Stomach (tissue), 9 donors: ENCODE measurements around the gene ACVRL1. TPM values are rescaled to one million over a fixed set of nuclear protein-coding genes. Genes with fewer than 3 reads are reported as not detected.

ENCODE experiments used
- DNase-seq, 2 donors: peaks; one replicate each; pipeline versions ENCODE4 v3.0.0 to v3.0.0-alpha.2; 2013 to 2019
- H3K27ac ChIP-seq, 5 donors: fragments of 200-600 bp in 4 of 5; sonication (generic) in 4 of 5; one replicate each; pipeline ENCODE4 v1.5.1; 2013 to 2019; ENCODE audit warnings: mild to moderate bottlenecking in 1 of 5, moderate library complexity in 1 of 5
- H3K27me3 ChIP-seq, 3 donors: fragments of 200-600 bp; sonication (generic); one replicate each; pipeline ENCODE4 v1.5.1; 2017 to 2019; ENCODE audit warnings: mixed run types in 1 of 3
- H3K36me3 ChIP-seq, 4 donors: fragments of 200-600 bp; sonication (generic); 1 replicate in 3 of 4; 2 replicates in 1 of 4; pipeline ENCODE4 v1.5.1; 2016 to 2019
- H3K4me1 ChIP-seq, 4 donors: fragments of 200-600 bp; sonication (generic); one replicate each; pipeline ENCODE4 v1.5.1; 2016 to 2019
- H3K4me3 ChIP-seq, 4 donors: fragments of 200-600 bp; sonication (generic) in 3 of 4; one replicate each; pipeline ENCODE4 v1.5.1; 2016 to 2019; ENCODE audit warnings: mild to moderate bottlenecking in 1 of 4
- H3K9me3 ChIP-seq, 4 donors: fragments of 200-600 bp; sonication (generic); one replicate each; pipeline ENCODE4 v1.5.1; 2016 to 2019
- EP300 ChIP-seq: sonication (generic); formaldehyde crosslinking; IDR thresholded peaks from one replicate; pipeline ENCODE4 v1.6.1; 2017; ENCODE audit warnings: antibody characterized with exemption
- POLR2A ChIP-seq, 4 donors: fragments of 450-650 bp; IDR thresholded peaks; one replicate each; pipeline ENCODE4 v1.6.1; 2016; ENCODE audit warnings: antibody characterized with exemption in 4 of 4, control low read depth in 2 of 4, mild to moderate bottlenecking in 1 of 4, moderate library complexity in 1 of 4
- POLR2AphosphoS5 ChIP-seq, 3 donors: sonication (generic); formaldehyde crosslinking; IDR thresholded peaks; one replicate each; pipeline ENCODE4 v1.6.1; 2016; ENCODE audit warnings: antibody characterized with exemption in 3 of 3
- WGBS, 5 donors: extraction: QIAGEN DNeasy Blood & Tissue Kit in 3 of 5; methylation state at CpG; one replicate each; pipeline versions ENCODE4 v1.1.5 to v1.1.7; 2013 to 2018; 5-methylcytosine and 5-hydroxymethylcytosine counted together
- intact Hi-C: fragments of 100-400 bp; cut with DNase I; formaldehyde crosslinking; loops from one replicate; pipeline ENCODE4 v1.15.1; 2023; ENCODE audit warnings: low total_unique reads
- polyA plus RNA-seq, 3 donors: library from polyadenylated mRNA; stranded (reverse); fragments of 200-250 nt; gene quantifications; one replicate each; pipeline ENCODE4 v1.2.3, GENCODE V29; 2013
- total RNA-seq, 5 donors: library from RNA; depleted of rRNA; stranded (reverse); fragments of >200 nt; gene quantifications; one replicate each; pipeline versions ENCODE4 v1.1.0 to v1.2.3, GENCODE V29; 2014 to 2016
- TF ChIP-seq, protein P1 (sequence below), 7 experiments: fragments of 450-650 bp in 4 of 7; fragments of 200-600 bp in 3 of 7; sonication (generic) in 3 of 7; IDR thresholded peaks; one replicate each; pipeline ENCODE4 v1.5.1; 2016 to 2019; ENCODE audit warnings: antibody characterized with exemption in 7 of 7, control low read depth in 2 of 7, mild to moderate bottlenecking in 1 of 7
- donor health status: healthy with polysubstance abuse.
- donor health status: Bipolar disorder and iron deficiency.
- donor health status: healthy.

The ACVRL1 gene
- total and polyA plus RNA-seq, 8 donors, result 11.0 to 117 (median 45.4) TPM

DNA sequence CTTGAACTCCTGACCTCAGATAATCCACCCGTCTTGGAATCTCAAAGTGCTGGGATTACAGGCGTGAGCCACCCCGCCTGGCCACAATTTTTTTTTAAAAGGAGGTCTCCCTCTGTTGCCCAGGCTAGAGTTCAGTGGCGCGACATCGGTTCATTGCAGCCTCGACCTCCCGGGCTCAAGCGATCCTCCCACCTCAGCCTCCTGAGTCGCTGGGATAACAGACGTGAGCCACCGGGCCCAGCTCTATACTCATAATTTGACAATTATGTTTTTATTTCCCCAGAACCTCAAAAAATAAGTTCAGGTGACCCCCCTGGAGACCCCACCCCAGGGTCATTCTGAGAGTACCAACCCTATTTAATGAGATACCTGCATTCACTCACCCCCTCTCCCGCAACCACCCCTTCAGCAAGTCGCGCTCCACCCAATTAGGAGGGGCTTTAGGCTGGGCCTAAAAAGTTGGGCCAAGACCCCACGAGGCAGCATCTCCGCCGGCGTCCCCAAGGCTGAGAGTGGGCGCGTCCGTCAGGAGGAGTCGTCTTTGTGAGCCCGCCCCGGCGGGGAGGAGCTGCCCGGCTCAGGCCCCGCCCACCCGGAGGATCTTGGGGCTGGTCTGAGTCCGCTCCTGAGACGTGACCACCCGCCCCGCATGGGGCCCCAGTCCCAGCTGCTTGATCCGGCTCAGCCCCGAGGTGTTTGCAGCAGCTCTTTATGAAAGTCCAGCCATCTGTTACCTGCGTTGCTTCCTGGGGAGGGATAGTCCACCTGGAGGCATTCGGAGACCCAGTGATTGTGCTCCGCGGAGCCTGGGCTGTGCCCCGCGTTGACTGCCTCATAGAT, 19.6 kb upstream of the ACVRL1 start, which contains the start of gene ANKRD33:
ANKRD33 (plus strand) TSS at position 628 of the 840 bp plus-strand sequence; CDS start at position 712, 84 bp downstream.
- TF ChIP-seq POLR2AphosphoS5 (IDR thresholded peaks at IDR 0.05) (no peak), POLR2A (IDR thresholded peaks at IDR 0.05) (no peak), EP300 (no peak)
- 38 to 73% (median 47%) methylated on average over 23 to 41 of the region's 41 CpGs for WGBS, 5 donors
- H3K9me3 ChIP-seq, result no peaks in the 10 kb centered on the region
- H3K4me3 ChIP-seq, result no peak within 1 kb of the TSS
- DNase-seq, result peak; percentile 54 to 85
- peaks cover 0 to 37% (median 18%) of the 10 kb centered on the region in 4 donors for H3K4me1 ChIP-seq
- no peak within 1 kb of the TSS for H3K27ac ChIP-seq
- intact Hi-C loops, result no loop called here
- no peaks in the 10 kb centered on the region for H3K36me3 ChIP-seq
- H3K27me3 ChIP-seq, result peaks cover 0 to 36% (median 4%) of the 10 kb centered on the region in 3 donors

DNA sequence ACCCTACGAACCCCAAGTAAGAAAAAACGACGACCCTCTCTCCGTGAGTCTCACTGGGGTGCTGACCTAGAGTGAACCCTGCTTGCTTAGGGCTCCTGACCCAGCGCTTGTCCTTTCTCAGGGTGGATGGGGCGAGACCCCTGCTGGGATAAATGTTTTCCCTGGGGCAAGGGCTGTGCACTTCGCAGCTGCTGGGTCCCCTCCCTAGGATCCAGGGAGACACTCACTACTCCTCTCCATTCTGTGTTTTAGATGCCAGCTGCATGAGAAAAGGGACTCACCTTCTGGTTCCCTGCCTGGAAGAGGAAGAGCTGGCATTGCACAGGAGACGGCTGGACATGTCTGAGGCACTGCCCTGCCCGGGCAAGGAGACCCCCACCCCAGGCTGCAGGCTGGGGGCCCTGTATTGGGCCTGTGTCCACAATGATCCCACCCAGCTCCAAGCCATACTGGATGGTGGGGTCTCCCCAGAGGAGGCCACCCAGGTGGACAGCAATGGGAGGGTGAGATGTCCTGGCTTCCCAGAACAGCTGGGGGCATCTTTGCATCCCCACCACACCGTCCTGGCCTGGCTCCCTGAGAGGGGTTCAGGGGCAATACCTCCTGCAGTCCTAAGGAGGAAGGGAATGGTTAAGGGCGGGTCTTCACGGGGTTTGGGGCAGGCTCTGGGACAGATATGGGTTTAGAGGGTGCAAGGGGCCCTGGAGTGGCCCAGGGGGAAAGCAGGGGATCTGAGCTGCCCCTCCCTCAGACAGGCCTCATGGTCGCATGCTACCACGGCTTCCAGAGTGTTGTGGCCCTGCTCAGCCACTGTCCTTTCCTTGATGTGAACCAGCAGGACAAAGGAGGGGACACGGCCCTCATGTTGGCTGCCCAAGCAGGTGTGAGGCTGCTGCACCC, 18.7 kb upstream of the ACVRL1 start:
- DNase-seq, result no peak
- 65 to 74% (median 70%) methylated on average over 9 to 15 of the region's 15 CpGs for WGBS, 5 donors
- H3K27ac ChIP-seq, result no peak overlapping the region

GRCh38 chr12:51889216-51890132, 17.8 kb upstream of the ACVRL1 start:
- Histone ChIP-seq H3K9me3 (no peaks in the 10 kb centered on the region), H3K27me3 (peaks cover 0 to 36% (median 4%) of the 10 kb centered on the region in 3 donors), H3K4me3 (no peak overlapping the region), H3K36me3 (no peaks in the 10 kb centered on the region), H3K27ac (no peak overlapping the region), H3K4me1 (peaks cover 0 to 37% (median 18%) of the 10 kb centered on the region in 4 donors)
- intact Hi-C loops, result no loop called here
- 75 to 87% (median 86%) methylated on average over 11 to 21 of the region's 21 CpGs for WGBS, 5 donors
- no peak for DNase-seq
- TF ChIP-seq EP300, result no peak
- TF ChIP-seq POLR2A (IDR thresholded peaks at IDR 0.05), result no peak
- no peak for TF ChIP-seq POLR2AphosphoS5 (IDR thresholded peaks at IDR 0.05)
- TF ChIP-seq, protein P1, sequence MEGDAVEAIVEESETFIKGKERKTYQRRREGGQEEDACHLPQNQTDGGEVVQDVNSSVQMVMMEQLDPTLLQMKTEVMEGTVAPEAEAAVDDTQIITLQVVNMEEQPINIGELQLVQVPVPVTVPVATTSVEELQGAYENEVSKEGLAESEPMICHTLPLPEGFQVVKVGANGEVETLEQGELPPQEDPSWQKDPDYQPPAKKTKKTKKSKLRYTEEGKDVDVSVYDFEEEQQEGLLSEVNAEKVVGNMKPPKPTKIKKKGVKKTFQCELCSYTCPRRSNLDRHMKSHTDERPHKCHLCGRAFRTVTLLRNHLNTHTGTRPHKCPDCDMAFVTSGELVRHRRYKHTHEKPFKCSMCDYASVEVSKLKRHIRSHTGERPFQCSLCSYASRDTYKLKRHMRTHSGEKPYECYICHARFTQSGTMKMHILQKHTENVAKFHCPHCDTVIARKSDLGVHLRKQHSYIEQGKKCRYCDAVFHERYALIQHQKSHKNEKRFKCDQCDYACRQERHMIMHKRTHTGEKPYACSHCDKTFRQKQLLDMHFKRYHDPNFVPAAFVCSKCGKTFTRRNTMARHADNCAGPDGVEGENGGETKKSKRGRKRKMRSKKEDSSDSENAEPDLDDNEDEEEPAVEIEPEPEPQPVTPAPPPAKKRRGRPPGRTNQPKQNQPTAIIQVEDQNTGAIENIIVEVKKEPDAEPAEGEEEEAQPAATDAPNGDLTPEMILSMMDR (IDR thresholded peaks at IDR 0.05), result no peak

More for the DNA sequence above, 18.7 kb upstream of the ACVRL1 start:
- peaks cover 0 to 37% (median 18%) of the 10 kb centered on the region in 4 donors for H3K4me1 ChIP-seq
- TF ChIP-seq POLR2A (IDR thresholded peaks at IDR 0.05) (no peak), POLR2AphosphoS5 (IDR thresholded peaks at IDR 0.05) (no peak), EP300 (no peak)
- intact Hi-C loops, result no loop called here
- peaks cover 0 to 36% (median 4%) of the 10 kb centered on the region in 3 donors for H3K27me3 ChIP-seq
- H3K9me3 ChIP-seq, result no peaks in the 10 kb centered on the region
- H3K36me3 ChIP-seq, result no peaks in the 10 kb centered on the region
- H3K4me3 ChIP-seq, result no peak overlapping the region

- Histone ChIP-seq H3K9me3 (no peaks in the 10 kb centered on the region), H3K27ac (no peak overlapping the region), H3K4me3 (no peak overlapping the region), H3K4me1 (peaks cover 0 to 42% (median 18%) of the 10 kb centered on the region in 4 donors), H3K36me3 (no peaks in the 10 kb centered on the region), H3K27me3 (peaks cover 0 to 37% (median 4%) of the 10 kb centered on the region in 3 donors)
- WGBS, 5 donors, result 89 to 95% (median 93%) methylated on average over 2 of the region's 2 CpGs
- intact Hi-C loops, result no loop called here
- TF ChIP-seq EP300, result no peak
- TF ChIP-seq, protein P1 (IDR thresholded peaks at IDR 0.05), result no peak
- no peak for TF ChIP-seq POLR2AphosphoS5 (IDR thresholded peaks at IDR 0.05)
- TF ChIP-seq POLR2A (IDR thresholded peaks at IDR 0.05), result no peak
- DNase-seq, result no peak
These were observed 17.2 kb upstream of the ACVRL1 start for GRCh38 chr12:51890133-51890464.
